GM21737 (cell line): ENCODE data around the gene LARGE2.
A peak's percentile ranks its signal among the peaks of the same experiment; 100 is the strongest.

Source experiments
- ATAC-seq: cut with Tn5 transposase; IDR thresholded peaks from one replicate; pipeline ENCODE4 v1.9.1; 2021; ENCODE audit warnings: mild to moderate bottlenecking, moderate library complexity; ENCODE audit not compliant: unreplicated experiment

LARGE2 gene

DNA sequence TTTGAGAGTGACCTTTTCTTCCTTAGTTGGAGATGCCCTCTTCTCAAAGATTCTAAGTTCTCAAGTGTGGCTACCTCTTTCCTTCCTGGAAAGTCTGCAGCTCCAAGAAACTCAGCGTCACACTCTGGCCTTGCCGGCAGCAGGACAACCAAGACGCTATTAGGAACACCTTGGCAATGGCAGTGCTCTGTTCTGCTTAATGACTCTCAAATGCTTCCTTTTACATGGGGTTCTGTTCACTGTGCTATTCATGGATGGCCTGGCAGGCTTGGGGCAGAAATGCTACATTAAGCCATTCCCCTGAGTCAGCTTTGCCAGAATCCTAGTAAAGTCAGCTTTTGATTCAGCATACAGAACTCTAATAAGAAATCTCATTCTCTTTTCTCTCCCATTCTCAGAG is 25.9 kb downstream of the LARGE2 start:
- no peak for ATAC-seq

DNA sequence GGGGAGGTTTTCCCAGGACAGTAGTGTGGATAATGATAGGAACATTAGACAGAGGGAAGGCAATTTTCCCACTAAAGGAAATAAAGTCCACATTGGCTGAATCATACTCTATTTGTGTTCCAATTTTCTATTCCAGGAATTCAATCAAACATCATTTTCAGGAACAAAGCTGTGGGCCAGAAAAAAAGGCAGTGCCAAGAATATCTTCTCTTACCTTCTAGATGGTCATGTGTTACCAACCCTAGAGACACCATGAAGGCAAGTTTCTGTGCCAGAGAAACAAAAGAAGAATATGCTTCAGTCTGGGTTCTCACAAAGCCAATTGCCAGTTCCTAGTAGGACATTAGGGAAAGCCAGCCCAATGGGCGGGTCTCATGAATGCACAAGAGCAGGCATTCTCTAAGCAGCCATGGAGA is 27.5 kb downstream of the LARGE2 start:
- no peak for ATAC-seq

DNA sequence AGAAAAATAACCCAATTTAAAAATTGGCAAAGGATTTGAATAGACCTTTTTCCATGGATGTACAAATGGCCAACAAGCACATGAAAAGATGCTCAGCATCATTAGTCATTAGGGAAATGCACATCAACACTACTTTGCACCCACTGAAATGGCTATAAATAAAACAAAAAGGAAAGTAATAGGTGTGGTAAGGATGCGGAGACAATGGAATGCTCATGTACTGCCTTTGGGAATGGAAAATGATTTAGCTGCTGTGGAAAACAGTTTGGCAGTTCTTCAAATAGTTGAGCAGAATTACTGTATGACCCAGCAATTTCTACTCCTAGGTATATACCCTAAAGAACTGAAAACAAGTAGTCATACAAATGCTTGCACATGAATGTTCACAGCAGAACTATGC is 37.4 kb downstream of the LARGE2 start:
- ATAC-seq = no peak

DNA sequence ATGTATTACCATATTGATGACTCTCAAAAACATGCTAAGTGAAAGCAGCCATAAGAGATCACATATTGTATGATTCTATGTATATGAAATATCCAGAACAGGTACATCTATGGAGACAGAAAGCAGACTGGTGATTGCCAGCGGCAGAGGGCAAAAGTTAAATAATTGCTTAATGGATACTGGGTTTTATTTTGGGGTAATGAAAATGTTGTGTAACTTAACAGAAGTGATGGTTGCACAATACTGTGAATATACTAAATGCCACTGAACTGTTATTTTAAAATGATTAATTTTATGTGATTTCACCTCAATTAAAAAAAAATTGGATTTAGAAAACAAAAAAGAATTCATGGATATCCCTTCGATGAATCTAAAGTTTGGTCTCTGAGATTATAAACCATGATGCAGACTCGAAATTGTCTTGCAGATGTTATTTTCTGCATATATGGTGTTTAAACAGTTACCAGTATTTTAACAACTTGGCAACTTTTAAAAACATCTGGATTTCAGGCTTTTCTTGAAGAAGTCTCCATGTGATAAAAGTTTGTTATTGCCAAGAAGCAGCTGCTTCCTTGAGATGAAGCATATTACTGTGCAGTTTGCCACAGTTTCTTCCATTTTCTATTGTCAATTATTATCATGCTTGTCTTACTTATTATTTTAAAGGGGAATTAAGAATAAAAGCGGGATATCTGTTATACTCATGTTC is 38.1 kb downstream of the LARGE2 start:
- no peak for ATAC-seq

DNA sequence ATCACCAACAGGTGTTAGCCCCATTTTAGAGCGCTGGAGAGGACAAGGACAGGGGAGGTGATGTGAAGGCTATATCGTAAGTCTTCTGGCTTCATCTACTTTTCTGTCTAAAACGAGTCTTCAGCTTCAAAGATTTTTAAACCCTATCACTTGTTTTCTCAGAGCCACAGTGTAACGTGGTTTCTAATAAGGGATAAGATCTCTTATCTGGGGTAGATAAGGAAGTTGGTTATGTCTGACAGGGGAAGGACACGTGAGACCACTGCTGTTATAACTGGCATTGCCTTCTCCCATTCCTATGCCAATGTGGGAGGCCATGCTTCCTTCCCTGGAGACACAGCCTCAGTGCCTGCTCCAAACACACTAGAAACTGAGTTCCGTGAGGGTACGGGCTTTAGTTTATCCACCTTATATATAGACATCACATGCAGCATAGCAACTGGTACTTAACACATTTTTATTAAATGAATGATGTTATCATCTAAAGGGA is 39.3 kb downstream of the LARGE2 start:
- ATAC-seq = no peak

DNA sequence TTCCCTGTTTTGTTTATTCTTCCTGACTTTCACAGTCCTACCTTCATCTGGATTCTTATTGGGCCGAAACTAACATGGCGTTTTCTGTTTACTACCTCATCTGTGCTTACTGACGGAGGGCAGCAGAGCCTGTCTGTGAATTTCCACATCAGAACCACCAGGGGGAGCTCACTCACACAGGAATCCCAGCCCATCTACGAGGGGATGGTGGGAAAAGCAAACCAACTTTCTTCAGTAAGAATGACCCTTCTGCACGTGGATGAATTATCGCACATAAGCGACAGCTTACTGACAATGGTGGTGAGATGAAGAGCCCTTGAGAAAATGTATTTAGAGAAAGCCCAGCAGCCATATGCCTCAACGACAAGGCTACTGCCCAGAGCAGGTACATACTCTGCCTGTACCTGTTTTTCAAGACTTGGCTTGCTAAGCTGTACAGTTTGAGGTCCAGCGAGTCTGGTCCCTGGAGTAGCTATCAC is 42.5 kb downstream of the LARGE2 start:
- peak; percentile 65 for ATAC-seq

DNA sequence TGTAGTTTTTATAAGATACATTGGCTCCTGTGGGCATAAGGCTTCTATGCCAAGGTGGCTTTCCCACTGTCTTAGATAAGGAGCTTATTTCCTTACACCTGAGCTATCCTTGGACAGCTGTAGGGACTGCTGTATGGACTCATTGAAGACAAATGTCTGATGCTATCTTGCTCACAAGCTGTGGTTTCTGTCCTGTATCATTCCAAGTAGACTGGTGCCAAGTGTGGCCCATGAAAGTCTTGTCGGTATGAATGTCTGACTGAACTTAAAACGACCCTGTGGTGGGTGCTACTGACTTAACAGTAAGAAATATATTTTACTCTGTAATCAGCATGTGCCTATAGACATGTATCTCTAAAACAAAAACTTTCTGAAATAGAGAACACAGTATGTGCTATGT is 45.0 kb downstream of the LARGE2 start:
- ATAC-seq = no peak

DNA sequence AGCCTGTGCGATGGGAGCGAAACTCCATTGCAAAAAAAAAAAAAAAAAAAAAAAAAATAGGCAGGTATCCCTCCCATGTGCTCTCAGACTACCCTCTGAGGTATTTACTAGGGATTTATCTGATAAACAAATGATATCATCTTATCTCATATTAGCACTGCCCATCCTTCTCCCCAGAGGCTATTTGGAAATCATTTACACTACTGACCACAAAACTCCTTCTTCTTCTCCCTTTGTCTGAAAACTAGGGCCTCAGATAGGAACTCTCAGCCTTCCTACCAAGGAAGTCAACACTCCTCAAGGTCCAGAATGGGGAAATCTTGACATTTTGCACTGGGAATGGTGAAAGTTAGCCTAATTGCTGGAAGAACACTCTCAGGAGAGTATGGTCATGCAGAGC is 46.4 kb downstream of the LARGE2 start:
- ATAC-seq = no peak

DNA sequence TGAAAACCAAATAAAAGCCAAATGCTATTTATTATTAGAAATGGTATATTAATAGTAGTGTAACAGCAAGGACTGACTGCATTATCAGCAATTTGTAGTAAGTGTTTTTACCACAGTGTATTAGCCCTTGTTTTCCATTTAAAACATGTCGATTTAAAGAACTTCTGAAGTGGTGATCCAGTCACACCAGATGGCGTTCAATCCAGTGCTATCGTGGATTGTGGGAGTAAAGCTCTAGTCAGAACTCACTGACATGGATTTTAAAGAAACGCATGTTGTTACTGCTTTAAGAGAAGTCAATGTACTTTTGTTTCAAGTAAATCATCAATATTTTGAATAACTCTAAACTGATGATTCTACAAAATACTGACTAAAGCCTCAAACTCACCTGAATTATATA is 51.1 kb downstream of the LARGE2 start:
- ATAC-seq = no peak

DNA sequence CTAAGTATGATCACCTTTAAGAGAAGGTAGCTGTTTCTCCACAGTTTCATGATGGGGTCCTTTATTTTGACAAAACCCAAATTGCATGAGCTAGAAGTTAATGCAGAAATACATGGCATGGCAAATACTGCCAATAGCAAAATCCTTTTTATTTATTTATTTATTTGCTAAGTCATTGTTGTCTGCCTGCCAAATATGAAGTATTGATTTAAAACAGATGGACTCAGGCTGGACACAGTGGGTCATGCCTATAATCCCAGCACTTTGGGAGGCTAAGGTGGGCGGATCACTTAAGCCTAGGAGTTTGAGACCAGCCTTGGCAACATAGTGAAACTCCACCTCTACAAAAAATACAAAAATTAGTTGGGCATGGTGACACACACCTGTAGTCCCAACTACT is 52.4 kb downstream of the LARGE2 start:
- ATAC-seq = no peak
